Measurements from ENCODE around the gene ASPHD2. TPM values are rescaled to one million over a fixed set of nuclear protein-coding genes. Genes with fewer than 3 reads are reported as not detected.

ASPHD2 gene
- polyA plus RNA-seq, 1 experiment, result 1.9 TPM

GRCh38 chr22:26470807-26471206 lies 41.7 kb downstream of the ASPHD2 start:
- no peaks in the 10 kb centered on the region for H3K9me3 ChIP-seq (ENCODE audit: control insufficient read depth, insufficient read depth, low read length)
- H3K4me3 ChIP-seq (ENCODE audit: low read depth, low read length), result no peak overlapping the region
- peak overlapping the region; percentile 42 for H3K27ac ChIP-seq (ENCODE audit: low read depth, low read length)
- no peaks in the 10 kb centered on the region for H3K27me3 ChIP-seq (ENCODE audit: control insufficient read depth, insufficient read depth, low read length)
- no peak for DNase-seq (ENCODE audit: low read depth, low spot score)
- ChIA-PET POLR2A (no interaction called here), CTCF (interaction anchor here (1.1 to 3.2 kb wide), 2 partner anchors 10 to 106 kb away, joined by 3 to 24 read pairs; no protein-coding TSS in a partner anchor)
- TF ChIP-seq, protein P1, sequence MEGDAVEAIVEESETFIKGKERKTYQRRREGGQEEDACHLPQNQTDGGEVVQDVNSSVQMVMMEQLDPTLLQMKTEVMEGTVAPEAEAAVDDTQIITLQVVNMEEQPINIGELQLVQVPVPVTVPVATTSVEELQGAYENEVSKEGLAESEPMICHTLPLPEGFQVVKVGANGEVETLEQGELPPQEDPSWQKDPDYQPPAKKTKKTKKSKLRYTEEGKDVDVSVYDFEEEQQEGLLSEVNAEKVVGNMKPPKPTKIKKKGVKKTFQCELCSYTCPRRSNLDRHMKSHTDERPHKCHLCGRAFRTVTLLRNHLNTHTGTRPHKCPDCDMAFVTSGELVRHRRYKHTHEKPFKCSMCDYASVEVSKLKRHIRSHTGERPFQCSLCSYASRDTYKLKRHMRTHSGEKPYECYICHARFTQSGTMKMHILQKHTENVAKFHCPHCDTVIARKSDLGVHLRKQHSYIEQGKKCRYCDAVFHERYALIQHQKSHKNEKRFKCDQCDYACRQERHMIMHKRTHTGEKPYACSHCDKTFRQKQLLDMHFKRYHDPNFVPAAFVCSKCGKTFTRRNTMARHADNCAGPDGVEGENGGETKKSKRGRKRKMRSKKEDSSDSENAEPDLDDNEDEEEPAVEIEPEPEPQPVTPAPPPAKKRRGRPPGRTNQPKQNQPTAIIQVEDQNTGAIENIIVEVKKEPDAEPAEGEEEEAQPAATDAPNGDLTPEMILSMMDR (IDR thresholded peaks at IDR 0.05; ENCODE audit: low read depth, low read length), result no peak

DNA sequence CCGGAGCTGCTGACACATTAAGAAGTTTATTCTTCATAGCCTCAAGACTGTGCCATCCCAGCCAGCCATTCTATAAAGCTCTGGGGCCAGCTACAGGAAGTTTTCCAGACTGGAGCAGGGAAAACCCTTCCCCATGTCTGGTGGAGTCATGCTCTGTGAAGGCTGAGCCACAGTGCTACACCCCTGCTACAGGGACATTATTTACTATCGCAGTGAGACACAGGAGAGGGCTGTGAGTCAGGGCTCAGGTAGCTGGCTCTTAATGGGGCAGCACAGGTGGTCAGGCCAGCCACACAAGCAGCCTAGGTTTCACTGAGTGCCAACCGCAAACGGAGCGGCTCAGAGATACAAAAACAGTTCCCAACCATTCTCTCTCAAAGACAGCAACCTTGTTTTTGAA lies 42.5 kb downstream of the ASPHD2 start:
- TF ChIP-seq, protein P1 (IDR thresholded peaks at IDR 0.05; ENCODE audit: low read depth, low read length), result no peak
- ChIA-PET POLR2A (interaction anchor here (1.0 kb wide), 1 partner anchor 12 kb away, joined by 4 read pairs; the partner anchor contains the start of genes HPS4 and SRRD), CTCF (interaction anchor here (1.1 to 3.2 kb wide), 2 partner anchors 11 to 107 kb away, joined by 3 to 24 read pairs; no protein-coding TSS in a partner anchor)
- Histone ChIP-seq H3K27me3 (ENCODE audit: control insufficient read depth, insufficient read depth, low read length) (no peaks in the 10 kb centered on the region), H3K9me3 (ENCODE audit: control insufficient read depth, insufficient read depth, low read length) (no peaks in the 10 kb centered on the region), H3K27ac (ENCODE audit: low read depth, low read length) (peak overlapping the region; percentile 42), H3K4me3 (ENCODE audit: low read depth, low read length) (no peak overlapping the region)
- peak; percentile 27 for DNase-seq (ENCODE audit: low read depth, low spot score)

- CTCF ChIA-PET, result interaction anchor here (1.1 to 1.5 kb wide), 2 partner anchors 14 to 110 kb away, joined by 5 to 7 read pairs; no protein-coding TSS in a partner anchor
- DNase-seq (ENCODE audit: low read depth, low spot score), result no peak
- no peak overlapping the region for H3K27ac ChIP-seq (ENCODE audit: low read depth, low read length)
These were observed 45.6 kb downstream of the ASPHD2 start for GRCh38 chr22:26474682-26475081.

DNA sequence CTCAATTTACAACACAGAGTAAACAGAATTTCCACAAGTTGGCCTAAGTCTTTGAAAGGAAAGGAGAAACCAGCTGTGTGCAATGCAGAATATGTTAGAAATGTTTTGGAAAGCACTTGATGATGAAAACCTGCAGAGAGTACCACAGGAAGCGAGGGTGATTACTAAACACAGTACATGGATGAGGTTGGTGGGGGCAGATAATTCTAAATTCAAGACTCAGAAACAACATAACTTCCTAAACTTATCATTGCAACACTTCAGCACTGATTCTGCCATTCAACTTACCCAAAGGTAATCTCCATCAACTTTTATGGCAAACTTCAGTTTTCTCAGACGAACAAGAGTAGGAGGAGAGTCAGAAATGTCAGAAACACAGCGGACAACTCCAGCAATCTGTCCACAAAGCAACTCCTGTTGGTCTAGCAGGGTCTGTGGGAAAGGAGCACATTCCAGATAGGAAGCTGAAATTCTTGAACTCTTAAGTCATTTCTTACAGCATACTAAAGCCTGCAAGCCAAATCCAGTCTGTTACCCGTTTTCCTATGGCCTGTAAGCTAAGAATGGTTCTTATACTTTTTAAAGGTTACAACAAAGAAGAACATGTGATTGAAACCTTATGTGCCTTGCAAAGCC lies 47.8 kb downstream of the ASPHD2 start:
- DNase-seq (ENCODE audit: low read depth, low spot score), result peak; percentile 16
- POLR2A ChIA-PET, result no interaction called here
- Histone ChIP-seq H3K9me3 (ENCODE audit: control insufficient read depth, insufficient read depth, low read length) (no peaks in the 10 kb centered on the region), H3K4me3 (ENCODE audit: low read depth, low read length) (no peak overlapping the region), H3K27me3 (ENCODE audit: control insufficient read depth, insufficient read depth, low read length) (no peaks in the 10 kb centered on the region), H3K27ac (ENCODE audit: low read depth, low read length) (peak overlapping the region; percentile 62)
- TF ChIP-seq, protein P1 (IDR thresholded peaks at IDR 0.05; ENCODE audit: low read depth, low read length), result no peak
- CTCF ChIA-PET, result interaction anchor here (0.7 to 1.3 kb wide), 3 partner anchors 16 to 111 kb away, joined by 3 to 4 read pairs (median 4); no protein-coding TSS in a partner anchor

More at GRCh38 chr22:26474682-26475081, 45.6 kb downstream of the ASPHD2 start:
- TF ChIP-seq, protein P1 (IDR thresholded peaks at IDR 0.05; ENCODE audit: low read depth, low read length), result no peak
- H3K4me3 ChIP-seq (ENCODE audit: low read depth, low read length), result no peak overlapping the region
- H3K9me3 ChIP-seq (ENCODE audit: control insufficient read depth, insufficient read depth, low read length), result no peaks in the 10 kb centered on the region
- no peaks in the 10 kb centered on the region for H3K27me3 ChIP-seq (ENCODE audit: control insufficient read depth, insufficient read depth, low read length)
- POLR2A ChIA-PET, result no interaction called here

DNA sequence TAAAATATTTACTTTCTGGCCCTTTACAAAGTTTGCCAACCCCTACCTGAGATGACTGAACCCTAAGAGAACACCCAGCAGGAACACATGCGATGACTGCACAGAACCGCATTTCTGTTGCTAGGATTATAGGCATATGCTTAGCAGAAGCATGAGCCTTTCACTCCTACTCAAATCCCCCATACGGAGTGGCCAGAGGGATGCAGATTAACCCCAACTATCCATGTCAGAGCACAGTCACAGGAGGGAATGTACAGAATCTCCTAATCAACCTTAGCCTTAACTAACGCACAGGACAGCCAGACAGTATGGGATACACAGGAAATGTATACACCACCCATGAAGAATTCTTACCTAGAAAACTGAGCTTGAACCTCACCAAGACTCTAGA lies 48.3 kb downstream of the ASPHD2 start:
- Histone ChIP-seq H3K27ac (ENCODE audit: low read depth, low read length) (peak overlapping the region; percentile 62), H3K9me3 (ENCODE audit: control insufficient read depth, insufficient read depth, low read length) (no peaks in the 10 kb centered on the region), H3K4me3 (ENCODE audit: low read depth, low read length) (no peak overlapping the region), H3K27me3 (ENCODE audit: control insufficient read depth, insufficient read depth, low read length) (no peaks in the 10 kb centered on the region)
- POLR2A ChIA-PET, result no interaction called here
- CTCF ChIA-PET, result interaction anchor here (1.3 kb wide), 1 partner anchor 17 kb away, joined by 4 read pairs; no protein-coding TSS in a partner anchor
- TF ChIP-seq, protein P1 (IDR thresholded peaks at IDR 0.05; ENCODE audit: low read depth, low read length), result no peak
- DNase-seq (ENCODE audit: low read depth, low spot score), result no peak
